Measurements from ENCODE around the gene LAD1. TPM values are rescaled to one million over a fixed set of nuclear protein-coding genes. Genes with fewer than 3 reads are reported as not detected.

Gene LAD1
- total and polyA plus RNA-seq, 2 donors (not counting 1 experiment from before 2014, with no cell fraction given) = not detected

DNA sequence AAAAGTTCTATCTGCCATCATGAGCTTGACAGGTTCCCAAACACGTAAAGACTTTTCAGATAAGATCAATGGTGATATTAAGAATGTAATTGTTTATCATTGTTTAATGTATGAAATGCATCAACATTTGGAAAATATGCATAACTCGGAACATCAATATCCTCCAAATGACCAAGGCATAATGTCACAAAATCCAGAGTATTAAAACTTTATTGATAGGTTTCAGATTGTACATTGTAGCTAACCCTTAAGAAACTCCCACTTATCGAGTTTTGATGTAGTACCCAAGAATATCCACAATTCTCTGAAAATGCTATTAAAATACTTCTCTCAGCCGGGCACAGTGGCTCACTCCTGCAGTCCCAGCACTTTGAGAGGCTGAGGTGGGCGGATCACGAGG, 34.5 kb upstream of the LAD1 start:
- H3K4me2 ChIP-seq (ENCODE audit: extremely low read depth, insufficient read depth, low read length) = no peak overlapping the region
- no peaks in the 10 kb centered on the region for H3K79me2 ChIP-seq (ENCODE audit: control insufficient read depth, insufficient read depth, low read length)
- H4K20me1 ChIP-seq (ENCODE audit: control insufficient read depth, extremely low read depth, insufficient read depth, low read length) = no peaks in the 10 kb centered on the region
- H3K4me1 ChIP-seq (ENCODE audit: control insufficient read depth, extremely low read depth, insufficient read depth, low read length) = no peaks in the 10 kb centered on the region
- TF ChIP-seq, protein P1, sequence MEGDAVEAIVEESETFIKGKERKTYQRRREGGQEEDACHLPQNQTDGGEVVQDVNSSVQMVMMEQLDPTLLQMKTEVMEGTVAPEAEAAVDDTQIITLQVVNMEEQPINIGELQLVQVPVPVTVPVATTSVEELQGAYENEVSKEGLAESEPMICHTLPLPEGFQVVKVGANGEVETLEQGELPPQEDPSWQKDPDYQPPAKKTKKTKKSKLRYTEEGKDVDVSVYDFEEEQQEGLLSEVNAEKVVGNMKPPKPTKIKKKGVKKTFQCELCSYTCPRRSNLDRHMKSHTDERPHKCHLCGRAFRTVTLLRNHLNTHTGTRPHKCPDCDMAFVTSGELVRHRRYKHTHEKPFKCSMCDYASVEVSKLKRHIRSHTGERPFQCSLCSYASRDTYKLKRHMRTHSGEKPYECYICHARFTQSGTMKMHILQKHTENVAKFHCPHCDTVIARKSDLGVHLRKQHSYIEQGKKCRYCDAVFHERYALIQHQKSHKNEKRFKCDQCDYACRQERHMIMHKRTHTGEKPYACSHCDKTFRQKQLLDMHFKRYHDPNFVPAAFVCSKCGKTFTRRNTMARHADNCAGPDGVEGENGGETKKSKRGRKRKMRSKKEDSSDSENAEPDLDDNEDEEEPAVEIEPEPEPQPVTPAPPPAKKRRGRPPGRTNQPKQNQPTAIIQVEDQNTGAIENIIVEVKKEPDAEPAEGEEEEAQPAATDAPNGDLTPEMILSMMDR (conservative IDR thresholded peaks at IDR 0.05 in 1 of 2, IDR thresholded peaks at IDR 0.05 in 1 of 2; ENCODE audit: low read depth in 1 of 2, low read length in 2 of 2) = no peak
- H2AFZ ChIP-seq (ENCODE audit: low read length) = no peak overlapping the region
- no peaks in the 10 kb centered on the region for H3K9me3 ChIP-seq (ENCODE audit: control insufficient read depth, insufficient read depth, low read depth, low read length)
- H3K9ac ChIP-seq (ENCODE audit: insufficient read depth, low read length) = no peak overlapping the region
- no peak overlapping the region for H3K27ac ChIP-seq (ENCODE audit: insufficient read depth, low read length)
- no peaks in the 10 kb centered on the region for H3K36me3 ChIP-seq (ENCODE audit: control insufficient read depth, insufficient read depth, low read length)
- no peak for DNase-seq (ENCODE audit: low read depth in 2 of 2)
- peaks cover 11% of the 10 kb centered on the region for H3K27me3 ChIP-seq (ENCODE audit: control insufficient read depth, insufficient read depth, low read length)
- no peak overlapping the region for H3K4me3 ChIP-seq (replicated peaks in 1 of 4; ENCODE audit: control extremely low read depth in 1 of 4, insufficient read depth in 1 of 4, low read depth in 3 of 4, low read length in 4 of 4)

DNA sequence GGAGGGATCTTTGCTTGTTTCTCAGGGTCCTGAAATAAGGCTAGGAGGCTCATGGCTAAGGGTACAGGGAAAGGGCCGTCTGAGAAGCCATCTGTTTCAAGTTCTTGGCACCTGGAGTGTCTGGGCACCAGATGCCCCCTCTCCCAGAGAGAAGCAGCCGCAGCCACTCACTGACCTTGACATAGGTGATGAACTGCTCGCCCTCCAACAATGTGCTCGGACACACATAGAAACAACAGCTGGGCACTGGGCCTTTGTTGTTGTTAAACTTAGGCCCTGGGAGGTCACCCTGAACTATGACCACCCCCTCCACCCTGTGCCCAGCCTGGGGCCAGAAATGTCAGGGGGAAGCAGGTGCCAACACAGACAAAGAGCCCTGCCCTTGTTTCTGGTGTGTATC, 31.7 kb upstream of the LAD1 start:
- Histone ChIP-seq H2AFZ (ENCODE audit: low read length) (no peak overlapping the region), H3K27ac (ENCODE audit: insufficient read depth, low read length) (no peak overlapping the region), H3K9ac (ENCODE audit: insufficient read depth, low read length) (no peak overlapping the region), H3K4me1 (ENCODE audit: control insufficient read depth, extremely low read depth, insufficient read depth, low read length) (no peaks in the 10 kb centered on the region), H3K27me3 (ENCODE audit: control insufficient read depth, insufficient read depth, low read length) (peaks cover 11% of the 10 kb centered on the region), H3K79me2 (ENCODE audit: control insufficient read depth, insufficient read depth, low read length) (no peaks in the 10 kb centered on the region), H3K9me3 (ENCODE audit: control insufficient read depth, insufficient read depth, low read depth, low read length) (no peaks in the 10 kb centered on the region), H3K4me3 (replicated peaks in 1 of 4; ENCODE audit: control extremely low read depth in 1 of 4, insufficient read depth in 1 of 4, low read depth in 3 of 4, low read length in 4 of 4) (no peak overlapping the region), H4K20me1 (ENCODE audit: control insufficient read depth, extremely low read depth, insufficient read depth, low read length) (no peaks in the 10 kb centered on the region), H3K4me2 (ENCODE audit: extremely low read depth, insufficient read depth, low read length) (no peak overlapping the region), H3K36me3 (ENCODE audit: control insufficient read depth, insufficient read depth, low read length) (no peaks in the 10 kb centered on the region)
- TF ChIP-seq EZH2 (IDR thresholded peaks at IDR 0.05; ENCODE audit: low read length, missing control alignments) = no peak
- TF ChIP-seq, protein P1 (conservative IDR thresholded peaks at IDR 0.05 in 1 of 2, IDR thresholded peaks at IDR 0.05 in 1 of 2; ENCODE audit: low read depth in 1 of 2, low read length in 2 of 2) = no peak
- DNase-seq (ENCODE audit: low read depth in 2 of 2) = no peak

DNA sequence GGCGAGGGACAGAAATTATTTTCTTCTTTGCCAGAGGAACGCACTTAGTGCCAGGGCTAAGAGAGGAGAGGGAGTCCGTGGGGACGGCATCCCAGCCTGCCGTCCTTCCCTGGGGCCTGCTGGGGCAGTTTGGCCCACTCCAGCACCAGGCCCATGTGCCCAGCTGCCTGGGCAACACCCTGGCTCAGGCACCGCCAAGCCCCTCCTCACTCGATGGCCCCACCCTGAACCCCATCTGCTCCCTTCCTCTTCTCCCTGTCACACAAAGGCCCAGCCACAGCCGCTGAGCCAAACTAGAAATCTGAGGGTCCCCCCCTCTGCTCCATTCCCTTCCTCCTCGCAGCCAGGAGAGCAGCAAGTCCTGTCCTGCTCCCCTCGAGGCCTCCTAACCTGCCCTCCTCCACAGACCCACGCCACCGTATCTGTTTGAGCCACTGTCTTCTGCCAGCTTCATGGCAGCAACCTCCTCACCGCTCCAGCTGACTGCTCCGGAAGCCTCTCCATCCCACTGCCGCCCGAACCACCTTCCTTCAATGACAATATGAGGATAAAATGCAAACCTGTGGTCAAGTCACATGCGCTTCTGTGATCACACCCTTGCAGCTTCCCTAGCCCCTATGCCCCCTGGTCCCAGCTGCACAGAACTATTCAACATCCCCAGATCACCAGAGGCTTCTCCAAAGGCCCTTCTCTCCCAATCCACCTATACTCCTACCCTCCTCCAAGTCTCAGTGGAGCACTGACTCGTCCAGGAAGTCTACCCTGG, 30.8 kb upstream of the LAD1 start:
- H3K9ac ChIP-seq (ENCODE audit: insufficient read depth, low read length) = no peak overlapping the region
- no peak overlapping the region for H2AFZ ChIP-seq (ENCODE audit: low read length)
- peaks cover 11% of the 10 kb centered on the region for H3K27me3 ChIP-seq (ENCODE audit: control insufficient read depth, insufficient read depth, low read length)
- no peaks in the 10 kb centered on the region for H3K36me3 ChIP-seq (ENCODE audit: control insufficient read depth, insufficient read depth, low read length)
- no peaks in the 10 kb centered on the region for H3K79me2 ChIP-seq (ENCODE audit: control insufficient read depth, insufficient read depth, low read length)
- no peaks in the 10 kb centered on the region for H3K4me1 ChIP-seq (ENCODE audit: control insufficient read depth, extremely low read depth, insufficient read depth, low read length)
- no peak for DNase-seq (ENCODE audit: low read depth in 2 of 2)
- no peaks in the 10 kb centered on the region for H3K9me3 ChIP-seq (ENCODE audit: control insufficient read depth, insufficient read depth, low read depth, low read length)
- no peak overlapping the region for H3K4me2 ChIP-seq (ENCODE audit: extremely low read depth, insufficient read depth, low read length)
- H3K4me3 ChIP-seq (replicated peaks in 1 of 4; ENCODE audit: control extremely low read depth in 1 of 4, insufficient read depth in 1 of 4, low read depth in 3 of 4, low read length in 4 of 4) = no peak overlapping the region
- TF ChIP-seq, protein P1 (conservative IDR thresholded peaks at IDR 0.05 in 1 of 2, IDR thresholded peaks at IDR 0.05 in 1 of 2; ENCODE audit: low read depth in 1 of 2, low read length in 2 of 2) = no peak
- no peak for TF ChIP-seq EZH2 (IDR thresholded peaks at IDR 0.05; ENCODE audit: low read length, missing control alignments)
- no peaks in the 10 kb centered on the region for H4K20me1 ChIP-seq (ENCODE audit: control insufficient read depth, extremely low read depth, insufficient read depth, low read length)
- H3K27ac ChIP-seq (ENCODE audit: insufficient read depth, low read length) = no peak overlapping the region

Measured in fibroblast of lung (primary cell).